ENCODE data around the gene MCAT.
"Not testable (repeated sequence)": the region's sequence is repeated elsewhere in the genome, so short reads cannot be mapped to it uniquely, and the experiment has no call there.

The MCAT gene

DNA sequence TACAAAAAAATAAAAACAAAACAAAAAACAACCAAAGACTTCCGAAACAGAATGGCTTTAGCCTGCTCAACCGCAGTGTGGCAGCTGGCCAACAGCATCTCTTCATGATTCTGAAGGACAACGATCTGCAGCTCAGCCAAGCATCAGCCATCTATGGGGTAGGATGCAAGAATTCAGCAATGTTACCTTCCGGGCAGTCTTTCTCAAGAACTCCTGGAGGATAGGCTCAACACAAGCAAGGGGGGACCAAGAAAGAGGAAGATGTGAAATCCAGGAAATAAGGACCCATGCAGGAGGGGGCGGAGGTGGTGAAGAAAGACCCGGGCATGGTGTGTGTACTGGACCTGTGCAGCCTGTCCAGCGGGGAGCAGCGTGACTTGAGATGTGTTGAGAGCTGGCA, 4.6 kb upstream of the MCAT start:
- Histone ChIP-seq H3K27ac (peak overlapping the region; percentile 80), H4K20me1 (no peaks in the 10 kb centered on the region), H3K4me3 (peak overlapping the region; percentile 51), H3K4me1 (peaks cover 62% of the 10 kb centered on the region), H3K4me2 (peak overlapping the region; percentile 88), H3K36me3 (no peaks in the 10 kb centered on the region), H3K9me3 (no peaks in the 10 kb centered on the region), H3K27me3 (no peaks in the 10 kb centered on the region), H3K9ac (peak overlapping the region; percentile 73)
- TF ChIP-seq Cebpa-rat (IDR thresholded peaks at IDR 0.05), result no peak

- H3K4me1 ChIP-seq, result peaks cover 76% of the 10 kb centered on the region
- H3K36me3 ChIP-seq, H3K4me3 ChIP-seq, H3K27me3 ChIP-seq, H3K9me3 ChIP-seq, H3K9ac ChIP-seq, H4K20me1 ChIP-seq: not testable (repeated sequence)
- H3K27ac ChIP-seq, result peak overlapping the region; percentile 19; the same call in 1 of the 2 replicates
- peak overlapping the region; percentile 88 for H3K4me2 ChIP-seq
Observed at GRCh38 chr22:43146332-43146731, 3.1 kb upstream of the MCAT start.

DNA sequence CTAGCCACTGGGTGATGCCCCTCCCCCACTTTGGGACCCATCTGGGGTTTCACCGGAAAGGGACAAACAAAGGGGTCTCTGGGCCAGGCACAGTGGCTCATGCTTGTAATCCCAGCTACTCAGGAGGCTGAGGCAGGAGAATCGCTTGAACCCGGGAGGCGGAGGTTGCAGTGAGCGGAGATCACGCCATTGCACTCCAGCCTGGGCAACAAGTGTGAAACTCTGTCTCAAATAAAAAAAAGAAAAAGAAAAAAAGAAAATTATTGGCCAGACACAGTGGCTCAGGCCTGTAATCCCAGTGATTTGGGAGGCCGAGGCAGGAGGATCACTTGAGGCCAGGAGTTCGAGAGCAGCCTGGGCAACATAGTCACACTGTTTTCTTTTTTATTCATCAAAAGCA, 2.2 kb upstream of the MCAT start:
- H3K4me2 ChIP-seq, H3K9me3 ChIP-seq, H3K27ac ChIP-seq, H4K20me1 ChIP-seq, H3K4me3 ChIP-seq, H3K27me3 ChIP-seq, H3K9ac ChIP-seq: not testable (repeated sequence)
- Histone ChIP-seq H3K4me1 (peaks cover 72% of the 10 kb centered on the region), H3K36me3 (peaks cover 11% of the 10 kb centered on the region)

- H4K20me1 ChIP-seq, result no peaks in the 10 kb centered on the region
- H3K9me3 ChIP-seq, result no peaks in the 10 kb centered on the region
- peaks cover 16% of the 10 kb centered on the region for H3K36me3 ChIP-seq
- peaks cover 70% of the 10 kb centered on the region for H3K4me1 ChIP-seq
- H3K4me3 ChIP-seq, result no peak overlapping the region
- no peak overlapping the region for H3K4me2 ChIP-seq
- no peak overlapping the region for H3K9ac ChIP-seq
- no peak for TF ChIP-seq Cebpa-rat (IDR thresholded peaks at IDR 0.05)
- no peak overlapping the region for H3K27ac ChIP-seq
- no peaks in the 10 kb centered on the region for H3K27me3 ChIP-seq
Observed at GRCh38 chr22:43144949-43145348, 1.8 kb upstream of the MCAT start.

DNA sequence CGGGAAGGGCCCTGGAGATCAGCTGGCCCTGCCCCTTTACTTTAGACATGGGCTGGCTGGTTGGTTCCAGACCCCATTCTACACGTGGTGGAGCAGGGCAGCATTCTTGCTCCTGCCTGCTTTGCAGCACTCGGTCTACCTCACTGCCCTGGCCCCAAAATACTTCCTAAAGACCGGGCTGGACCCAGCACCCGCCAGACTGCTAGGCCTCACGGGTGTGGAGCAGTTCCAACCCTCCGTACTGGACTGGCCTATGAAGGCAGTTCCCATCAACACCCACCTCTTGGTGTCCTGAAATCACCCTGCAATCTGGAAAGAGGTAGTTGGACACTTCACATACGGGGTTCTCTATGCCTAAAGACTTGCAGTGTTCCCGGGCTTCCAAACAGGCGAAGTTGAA, 6.4 kb downstream of the MCAT start:
- Histone ChIP-seq H4K20me1 (no peaks in the 10 kb centered on the region), H3K9ac (peak overlapping the region; percentile 60), H3K4me2 (peak overlapping the region; percentile 64), H3K9me3 (no peaks in the 10 kb centered on the region), H3K27ac (peak overlapping the region; percentile 66), H3K27me3 (no peaks in the 10 kb centered on the region), H3K36me3 (peaks cover 93% of the 10 kb centered on the region), H3K4me3 (no peak overlapping the region), H3K4me1 (peaks cover 34% of the 10 kb centered on the region)
- no peak for TF ChIP-seq Cebpa-rat (IDR thresholded peaks at IDR 0.05)

- TF ChIP-seq Cebpa-rat (IDR thresholded peaks at IDR 0.05), result no peak
- no peaks in the 10 kb centered on the region for H3K27me3 ChIP-seq
- H4K20me1 ChIP-seq, result no peaks in the 10 kb centered on the region
- H3K9me3 ChIP-seq, result no peaks in the 10 kb centered on the region
- peak overlapping the region; percentile 64 for H3K4me2 ChIP-seq
- no peak overlapping the region for H3K4me3 ChIP-seq
- peak overlapping the region; percentile 66 for H3K27ac ChIP-seq
- H3K4me1 ChIP-seq, result peaks cover 32% of the 10 kb centered on the region
- H3K36me3 ChIP-seq, result peaks cover 96% of the 10 kb centered on the region
- peak overlapping the region; percentile 60; the same call in 1 of the 2 replicates for H3K9ac ChIP-seq
Observed at GRCh38 chr22:43136255-43136654, 6.9 kb downstream of the MCAT start.

- Histone ChIP-seq H3K27me3 (no peaks in the 10 kb centered on the region), H3K9ac (no peak overlapping the region), H3K4me1 (peaks cover 35% of the 10 kb centered on the region), H3K27ac (peak overlapping the region; percentile 66; the same call in 1 of the 2 replicates), H3K9me3 (no peaks in the 10 kb centered on the region), H3K4me3 (no peak overlapping the region), H3K4me2 (peak overlapping the region; percentile 64), H3K36me3 (peaks cover 96% of the 10 kb centered on the region), H4K20me1 (no peaks in the 10 kb centered on the region)
- TF ChIP-seq Cebpa-rat (IDR thresholded peaks at IDR 0.05), result no peak
Observed at GRCh38 chr22:43135565-43135964, 7.6 kb downstream of the MCAT start.

- Histone ChIP-seq H4K20me1 (0 out of 2 replicates have a peak, but pooled peaks cover 4% of the 10 kb centered on the region), H3K27ac (no peak overlapping the region), H3K4me3 (no peak overlapping the region), H3K4me1 (peaks cover 45% of the 10 kb centered on the region), H3K9me3 (no peaks in the 10 kb centered on the region), H3K4me2 (no peak overlapping the region), H3K27me3 (no peaks in the 10 kb centered on the region), H3K36me3 (peaks cover 86% of the 10 kb centered on the region), H3K9ac (no peak overlapping the region)
- no peak for TF ChIP-seq Cebpa-rat (IDR thresholded peaks at IDR 0.05)
Observed at GRCh38 chr22:43134553-43134952, 8.6 kb downstream of the MCAT start.

DNA sequence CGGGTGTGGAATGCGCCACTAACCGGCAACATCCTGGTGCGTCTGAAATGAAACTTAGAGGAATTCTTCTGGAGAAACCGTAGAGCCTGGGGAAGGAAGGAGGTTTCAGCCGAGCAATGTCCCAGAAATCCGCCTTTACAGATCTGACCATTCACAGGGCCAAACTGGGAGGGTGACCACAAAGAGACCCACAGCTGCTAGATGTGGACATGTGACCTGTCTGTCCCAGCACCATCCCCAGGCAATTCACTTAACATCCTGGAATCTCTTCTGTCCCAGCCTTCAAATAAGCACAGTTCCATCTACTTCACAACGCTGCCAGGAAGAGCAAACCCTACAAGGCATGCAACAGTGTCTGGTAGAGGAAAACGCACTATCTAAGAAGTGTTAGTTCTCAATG, 9.8 kb downstream of the MCAT start:
- no peak for TF ChIP-seq Cebpa-rat (IDR thresholded peaks at IDR 0.05)
- peaks cover 74% of the 10 kb centered on the region for H3K36me3 ChIP-seq
- peaks cover 57% of the 10 kb centered on the region for H3K4me1 ChIP-seq
- no peak overlapping the region for H3K9ac ChIP-seq
- no peak overlapping the region for H3K4me2 ChIP-seq
- H3K4me3 ChIP-seq, result no peak overlapping the region
- 0 out of 2 replicates have a peak overlapping the region, but pooled peaks have one; percentile 2 for H3K27ac ChIP-seq
- H3K9me3 ChIP-seq, result no peaks in the 10 kb centered on the region
- H3K27me3 ChIP-seq, result no peaks in the 10 kb centered on the region
- 0 out of 2 replicates have a peak, but pooled peaks cover 4% of the 10 kb centered on the region for H4K20me1 ChIP-seq

DNA sequence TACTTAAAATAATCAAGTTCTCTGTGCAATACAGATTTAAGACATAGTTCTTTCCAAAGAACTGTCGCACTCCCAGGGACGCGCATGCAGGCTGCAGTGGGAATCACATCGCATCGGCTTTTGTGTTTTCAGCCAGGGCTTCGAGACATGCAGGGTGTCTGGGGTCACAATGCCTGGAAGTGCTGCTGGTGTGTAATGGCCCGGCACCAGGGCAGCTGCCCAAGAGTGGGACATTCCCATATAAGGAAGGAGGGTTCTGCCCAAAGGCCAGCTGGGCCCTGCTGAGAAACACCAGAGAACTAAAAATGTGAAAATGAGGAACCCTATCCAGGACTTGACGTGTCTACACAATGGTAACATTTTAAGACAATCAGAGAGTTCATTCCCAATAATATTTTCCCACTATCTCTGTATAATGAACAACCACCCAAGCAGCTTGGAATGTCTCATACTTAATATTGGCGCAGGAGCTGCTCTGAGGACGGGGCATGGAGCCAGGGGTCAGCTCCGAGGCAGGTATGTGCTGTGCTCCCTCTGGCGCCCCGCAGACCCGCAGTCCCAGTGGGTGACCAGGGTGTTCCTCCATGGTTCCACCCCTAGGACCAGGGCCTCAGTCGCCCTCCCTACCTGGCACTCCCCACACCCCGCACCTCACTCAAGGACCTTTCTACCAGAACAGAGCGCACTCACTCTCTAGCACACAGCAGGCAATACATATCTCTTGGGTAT, 11.3 kb downstream of the MCAT start:
- no peaks in the 10 kb centered on the region for H3K9me3 ChIP-seq
- no peaks in the 10 kb centered on the region for H3K27me3 ChIP-seq
- H3K4me3 ChIP-seq, result no peak overlapping the region
- TF ChIP-seq Cebpa-rat (IDR thresholded peaks at IDR 0.05), result no peak
- H3K36me3 ChIP-seq, result peaks cover 60% of the 10 kb centered on the region
- 0 out of 2 replicates have a peak, but pooled peaks cover 4% of the 10 kb centered on the region for H4K20me1 ChIP-seq
- H3K4me1 ChIP-seq, result peaks cover 62% of the 10 kb centered on the region
- H3K27ac ChIP-seq, result peak overlapping the region; percentile 49; the same call in 1 of the 2 replicates
- no peak overlapping the region for H3K4me2 ChIP-seq
- H3K9ac ChIP-seq, result no peak overlapping the region

Measured in BLaER1 (cell line).